DMS53 treated with DMSO at 0.1 percent for 48 hours (cell line): ENCODE data around the gene ARHGAP24.

Source experiments
- DNase-seq: peaks from one replicate; lab custom pipeline; 2025; ENCODE audit not compliant: unreplicated experiment; lab: John Stamatoyannopoulos, UW

The ARHGAP24 gene

GRCh38 chr4:85733798-85734197 lies 258.8 kb downstream of the ARHGAP24 start:
- no peak for DNase-seq

- no peak for DNase-seq
These were observed 259.5 kb downstream of the ARHGAP24 start for GRCh38 chr4:85734424-85734831.

- DNase-seq = no peak
These were observed 261.6 kb downstream of the ARHGAP24 start for GRCh38 chr4:85736571-85736970.

- no peak for DNase-seq
These were observed 262.3 kb downstream of the ARHGAP24 start for GRCh38 chr4:85737254-85737653.

- no peak for DNase-seq
These were observed 263.8 kb downstream of the ARHGAP24 start for GRCh38 chr4:85738721-85739120.

- no peak for DNase-seq
These were observed 265.5 kb downstream of the ARHGAP24 start for GRCh38 chr4:85740431-85740861.

- DNase-seq = no peak
These were observed 266.4 kb downstream of the ARHGAP24 start for GRCh38 chr4:85741381-85741780.

GRCh38 chr4:85741921-85742591 lies 267.1 kb downstream of the ARHGAP24 start:
- no peak for DNase-seq

GRCh38 chr4:85744950-85745349 lies 270.0 kb downstream of the ARHGAP24 start:
- peak; percentile 26 for DNase-seq

- no peak for DNase-seq
These were observed 271.0 kb downstream of the ARHGAP24 start for GRCh38 chr4:85745939-85746338.

GRCh38 chr4:85747882-85748491 lies 273.0 kb downstream of the ARHGAP24 start:
- DNase-seq = peak; percentile 55

- DNase-seq = no peak
These were observed 273.7 kb downstream of the ARHGAP24 start for GRCh38 chr4:85748654-85749053.

- DNase-seq = no peak
These were observed 276.9 kb downstream of the ARHGAP24 start for GRCh38 chr4:85751866-85752265.

GRCh38 chr4:85755285-85755684 lies 280.3 kb downstream of the ARHGAP24 start:
- DNase-seq = no peak

GRCh38 chr4:85756938-85757337 lies 282.0 kb downstream of the ARHGAP24 start:
- no peak for DNase-seq

GRCh38 chr4:85759388-85759787 lies 284.4 kb downstream of the ARHGAP24 start:
- DNase-seq = no peak

- DNase-seq = no peak
These were observed 285.6 kb downstream of the ARHGAP24 start for GRCh38 chr4:85760511-85760910.

- DNase-seq = no peak
These were observed 287.0 kb downstream of the ARHGAP24 start for GRCh38 chr4:85761803-85762528.

GRCh38 chr4:85762529-85762871 lies 287.6 kb downstream of the ARHGAP24 start:
- no peak for DNase-seq

- no peak for DNase-seq
These were observed 288.3 kb downstream of the ARHGAP24 start for GRCh38 chr4:85763202-85763601.

- no peak for DNase-seq
These were observed 292.7 kb downstream of the ARHGAP24 start for GRCh38 chr4:85767649-85768048.

GRCh38 chr4:85769009-85769408 lies 294.1 kb downstream of the ARHGAP24 start:
- no peak for DNase-seq
